K562 (cell line): ENCODE measurements around the gene ARSA. TPM values are rescaled to one million over a fixed set of nuclear protein-coding genes. Genes with fewer than 3 reads are reported as not detected.

ENCODE experiments used
- ATAC-seq: fragments of 200-7000 bp; cut with Tn5 transposase; 3 replicates; pipeline ENCODE4 v1.9.1; 2020; ENCODE audit warnings: moderate library complexity
- BruUV-seq: library from RNA; stranded (reverse); fragments of 400-500 nt; replicated peaks from 2 replicates; lab custom pipeline; 2021; lab: Mats Ljungman, UMichigan
- CTCF ChIA-PET: fragments of 300-600 bp; formaldehyde crosslinking; extraction: SDS; loops from one replicate; lab custom pipeline; 2021; ENCODE audit warnings: low intra/inter-chr PET ratio; lab: Yijun Ruan, JAX
- POLR2A ChIA-PET: fragments of 300-600, 350-650 bp; sonication (Branson Sonifier 250); formaldehyde crosslinking; extraction: SDS; loops from one replicate; lab custom pipeline; 2021; ENCODE audit warnings: antibody characterized with exemption, inconsistent platforms; lab: Yijun Ruan, JAX
- DNase-seq, 4 experiments: peaks; one replicate each; pipeline versions ENCODE4 v3.0.0 to v3.0.0-alpha.2; 2011 to 2018; ENCODE audit warnings: low spot score in 3 of 4, mixed read lengths in 3 of 4; ENCODE audit errors: extremely low read depth in 1 of 4
- FAIRE-seq: peaks from 2 replicates; lab custom pipeline; 2011; peaks lifted over from hg19 to GRCh38; lab: Jason Lieb, UNC
- H2AFZ ChIP-seq: 2 replicates; pipeline ENCODE4 v1.6.0; 2011; ENCODE audit warnings: low read depth, low read length, control low read depth, inconsistent platforms
- H3K27ac ChIP-seq: fragments of 200-600 bp; 3 replicates; pipeline ENCODE4 v1.8.0; 2011; ENCODE audit warnings: low read depth, mild to moderate bottlenecking, control low read depth, inconsistent platforms, low read length, moderate library complexity, mixed read lengths; ENCODE audit errors: extremely low read depth
- H3K27me3 ChIP-seq, 2 experiments: fragments of 300-600 bp in 1 of 2; 2 replicates in 1 of 2; 3 replicates in 1 of 2; pipeline versions ENCODE4 v1.6.0 to v1.8.0; 2011; ENCODE audit warnings: inconsistent platforms in 2 of 2, low read length in 2 of 2, mild to moderate bottlenecking in 1 of 2, mixed read lengths in 1 of 2, moderate library complexity in 1 of 2; ENCODE audit not compliant: control insufficient read depth in 2 of 2, insufficient read depth in 2 of 2
- H3K36me3 ChIP-seq: fragments of 300-600 bp; 3 replicates; pipeline ENCODE4 v1.8.0; 2011; ENCODE audit warnings: mild to moderate bottlenecking, low read length, inconsistent platforms; ENCODE audit not compliant: control insufficient read depth, insufficient read depth
- H3K4me1 ChIP-seq, 2 experiments: fragments of 200-600 bp in 1 of 2; replicated peaks in 1 of 2; 2 replicates in 1 of 2; 3 replicates in 1 of 2; pipeline versions ENCODE4 v1.5.1 to v1.8.0; 2011; ENCODE audit warnings: inconsistent platforms in 2 of 2, low read length in 2 of 2, mild to moderate bottlenecking in 1 of 2, mixed read lengths in 1 of 2, moderate library complexity in 1 of 2; ENCODE audit not compliant: control insufficient read depth in 2 of 2, insufficient read depth in 2 of 2
- H3K4me2 ChIP-seq: 2 replicates; pipeline ENCODE4 v1.6.1; 2011; ENCODE audit warnings: low read length, control low read depth, inconsistent platforms, mixed read lengths; ENCODE audit not compliant: insufficient read depth
- H3K4me3 ChIP-seq: fragments of 200-600 bp; sonication (generic), shearing (Covaris generic); 2 replicates; pipeline ENCODE4 v1.5.1; 2016; ENCODE audit warnings: control low read depth, inconsistent platforms
- H3K79me2 ChIP-seq: fragments of 200-600 bp; 3 replicates; pipeline ENCODE4 v1.8.0; 2011; ENCODE audit warnings: low read length, inconsistent platforms; ENCODE audit not compliant: control insufficient read depth, insufficient read depth
- H3K9ac ChIP-seq, 2 experiments: 2 replicates each; pipeline versions ENCODE4 v1.6.0 to v1.6.1; 2011; ENCODE audit warnings: low read depth in 2 of 2, low read length in 2 of 2, control low read depth in 1 of 2, inconsistent platforms in 1 of 2, mild to moderate bottlenecking in 1 of 2, mixed read lengths in 1 of 2; ENCODE audit not compliant: insufficient read depth in 1 of 2
- H3K9me1 ChIP-seq: one replicate; pipeline ENCODE4 v1.6.0; 2011; ENCODE audit warnings: inconsistent platforms, mild to moderate bottlenecking, low read length, moderate library complexity; ENCODE audit not compliant: control insufficient read depth, insufficient read depth
- H3K9me3 ChIP-seq: replicated peaks from 2 replicates; pipeline ENCODE4 v1.5.1; 2011; ENCODE audit warnings: low read depth, low read length, inconsistent platforms; ENCODE audit not compliant: control insufficient read depth, insufficient read depth
- H4K20me1 ChIP-seq: replicated peaks from 2 replicates; pipeline ENCODE4 v1.6.1; 2011; ENCODE audit warnings: low read length, inconsistent platforms, mixed read lengths; ENCODE audit not compliant: control insufficient read depth, insufficient read depth
- ESRRB ChIP-seq: fragments of 250-450 bp; sonication (Bioruptor Pico); IDR thresholded peaks from 2 replicates; pipeline ENCODE4 v1.5.0; 2020; ENCODE audit warnings: mild to moderate bottlenecking, moderate library complexity, borderline replicate concordance
- FOXA1 ChIP-seq: fragments of 450-650 bp; IDR thresholded peaks from 2 replicates; pipeline ENCODE4 v1.6.1; 2016; ENCODE audit warnings: mild to moderate bottlenecking, borderline replicate concordance
- FOXJ3 ChIP-seq: sonication (generic); formaldehyde crosslinking; IDR thresholded peaks from 2 replicates; pipeline ENCODE4 v1.4.0; 2020; ENCODE audit warnings: mild to moderate bottlenecking, missing genetic modification reagents
- SUPT5H ChIP-seq: fragments of 450-650 bp; IDR thresholded peaks from 2 replicates; pipeline ENCODE4 v1.6.1; 2016
- ZBED1 ChIP-seq: IDR thresholded peaks from 2 replicates; pipeline ENCODE4 v1.6.1; 2014
- ZKSCAN1 ChIP-seq: fragments of 150-350 bp; IDR thresholded peaks from 2 replicates; pipeline ENCODE4 v1.6.1; 2016; ENCODE audit warnings: low read depth, low read length
- ZNF282 ChIP-seq: sonication (generic); formaldehyde crosslinking; IDR thresholded peaks from 2 replicates; pipeline ENCODE4 v1.8.1; 2023; ENCODE audit warnings: missing genetic modification reagents
- ZNF586 ChIP-seq: fragments of 450-650 bp; formaldehyde crosslinking; conservative IDR thresholded peaks from 2 replicates; pipeline ENCODE4 v1.4.0; 2020; ENCODE audit warnings: mild to moderate bottlenecking, moderate library complexity
- WGBS: fragments of 100-300 bp; shearing (Covaris generic); methylation state at CpG from one replicate; pipeline ENCODE4 v1.1.6; 2016; ENCODE audit warnings: low coverage, mixed read lengths; ENCODE audit not compliant: insufficient coverage; ENCODE audit errors: missing lambda C conversion rate; 5-methylcytosine and 5-hydroxymethylcytosine counted together
- in situ Hi-C: fragments of 300-500 bp; cut with MboI; formaldehyde crosslinking; loops from 4 replicates; pipeline ENCODE4 v1.15.0; 2018; ENCODE audit warnings: inconsistent platforms, mixed read lengths
- intact Hi-C: fragments of 100-400 bp; cut with micrococcal nuclease; formaldehyde crosslinking; loops from 2 replicates; pipeline ENCODE4 v1.14.2; 2022
- polyA plus RNA-seq, 8 experiments: library from polyadenylated mRNA; depleted of rRNA in 4 of 8; stranded (reverse) in 5 of 8; unstranded in 3 of 8; fragments of >200 nt; fragmentation: Nextera tagmentation in 2 of 8; fragmentation: Illumina TruSeq in 1 of 8; extraction: Ambion mirVana in 2 of 8; extraction: Trizol in 1 of 8; gene quantifications; 2 replicates each; pipeline versions ENCODE4 v1.2.1 to v1.2.3, GENCODE V29; 2011 to 2014; ENCODE audit warnings: inconsistent platforms in 1 of 8, missing spikeins in 1 of 8
- total RNA-seq, 7 experiments: library from RNA; depleted of rRNA in 6 of 7; stranded (reverse); fragments of >200 nt in 6 of 7; fragmentation: Illumina TruSeq in 2 of 7; extraction: Trizol in 2 of 7; gene quantifications; 2 replicates each; pipeline versions ENCODE4 v1.2.1 to v1.2.3, GENCODE V29; 2011 to 2021; ENCODE audit warnings: low replicate concordance in 1 of 7
- TF ChIP-seq, protein P1 (sequence below): IDR thresholded peaks from 3 replicates; pipeline ENCODE4 v1.6.1; 2011; ENCODE audit warnings: borderline replicate concordance, mild to moderate bottlenecking; ENCODE audit not compliant: insufficient read length, insufficient read depth
- TF ChIP-seq, protein P2 (sequence below): sonication (generic); formaldehyde crosslinking; IDR thresholded peaks from 2 replicates; pipeline ENCODE4 v1.8.0; 2022; ENCODE audit warnings: mild to moderate bottlenecking, missing genetic modification reagents
- TF ChIP-seq, protein P3 (sequence below): sonication (generic); formaldehyde crosslinking; IDR thresholded peaks from 2 replicates; pipeline ENCODE4 v1.8.0; 2022; ENCODE audit warnings: mild to moderate bottlenecking, missing genetic modification reagents
- TF ChIP-seq, protein P4 (sequence below): fragments of 250-450 bp; sonication (Bioruptor Pico); IDR thresholded peaks from 2 replicates; pipeline ENCODE4 v1.4.0; 2020

Gene ARSA
- total and polyA plus RNA-seq, 9 of the 15 experiments (the other 6 are each of a cell fraction or from before 2014, with no cell fraction given): 0.32 to 10.9 (median 1.8) TPM; not detected in 1

DNA sequence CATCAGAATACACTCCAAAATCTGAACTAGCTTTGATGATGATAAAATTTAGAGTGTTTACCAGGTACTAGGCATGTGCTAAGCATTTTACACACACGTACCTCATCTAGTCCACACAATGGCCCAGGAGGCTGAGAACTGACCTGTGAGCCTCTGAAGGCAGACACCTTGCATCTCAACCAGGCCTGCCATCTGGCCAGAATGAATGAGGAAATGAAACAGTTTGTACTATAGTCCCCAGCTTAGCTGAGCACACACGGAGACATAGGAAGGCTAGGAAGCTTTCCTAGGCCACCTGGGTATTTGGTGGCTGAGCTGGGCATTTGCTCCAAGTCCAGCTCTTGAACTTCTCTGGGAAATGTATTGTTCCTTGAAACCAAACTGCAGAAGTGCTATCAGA is 37.8 kb upstream of the ARSA start:
- Histone ChIP-seq H3K4me1 (no peaks in the 10 kb centered on the region), H3K4me2 (no peak overlapping the region), H4K20me1 (no peaks in the 10 kb centered on the region), H3K4me3 (no peak overlapping the region), H3K9me1 (no peaks in the 10 kb centered on the region), H3K27me3 (peaks cover 0 to 4% of the 10 kb centered on the region in 2 experiments; a peak in 2 of 5 replicates), H3K27ac (no peak overlapping the region), H3K36me3 (no peaks in the 10 kb centered on the region), H3K9ac (no peak overlapping the region), H3K79me2 (no peaks in the 10 kb centered on the region), H2AFZ (no peak overlapping the region), H3K9me3 (no peaks in the 10 kb centered on the region)
- WGBS: 19% methylated on average over 2 of the region's 2 CpGs
- TF ChIP-seq, protein P1, sequence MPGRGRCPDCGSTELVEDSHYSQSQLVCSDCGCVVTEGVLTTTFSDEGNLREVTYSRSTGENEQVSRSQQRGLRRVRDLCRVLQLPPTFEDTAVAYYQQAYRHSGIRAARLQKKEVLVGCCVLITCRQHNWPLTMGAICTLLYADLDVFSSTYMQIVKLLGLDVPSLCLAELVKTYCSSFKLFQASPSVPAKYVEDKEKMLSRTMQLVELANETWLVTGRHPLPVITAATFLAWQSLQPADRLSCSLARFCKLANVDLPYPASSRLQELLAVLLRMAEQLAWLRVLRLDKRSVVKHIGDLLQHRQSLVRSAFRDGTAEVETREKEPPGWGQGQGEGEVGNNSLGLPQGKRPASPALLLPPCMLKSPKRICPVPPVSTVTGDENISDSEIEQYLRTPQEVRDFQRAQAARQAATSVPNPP: no peak
- TF ChIP-seq FOXA1 (no peak), SUPT5H (no peak), FOXJ3 (no peak), ZNF282 (no peak), ESRRB (no peak), ZKSCAN1 (no peak), ZBED1 (no peak), ZNF586 (CRISPR knock-in tag) (no peak)
- TF ChIP-seq, protein P2, sequence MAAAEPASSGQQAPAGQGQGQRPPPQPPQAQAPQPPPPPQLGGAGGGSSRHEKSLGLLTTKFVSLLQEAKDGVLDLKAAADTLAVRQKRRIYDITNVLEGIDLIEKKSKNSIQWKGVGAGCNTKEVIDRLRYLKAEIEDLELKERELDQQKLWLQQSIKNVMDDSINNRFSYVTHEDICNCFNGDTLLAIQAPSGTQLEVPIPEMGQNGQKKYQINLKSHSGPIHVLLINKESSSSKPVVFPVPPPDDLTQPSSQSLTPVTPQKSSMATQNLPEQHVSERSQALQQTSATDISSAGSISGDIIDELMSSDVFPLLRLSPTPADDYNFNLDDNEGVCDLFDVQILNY (CRISPR knock-in tag): no peak
- TF ChIP-seq, protein P3, sequence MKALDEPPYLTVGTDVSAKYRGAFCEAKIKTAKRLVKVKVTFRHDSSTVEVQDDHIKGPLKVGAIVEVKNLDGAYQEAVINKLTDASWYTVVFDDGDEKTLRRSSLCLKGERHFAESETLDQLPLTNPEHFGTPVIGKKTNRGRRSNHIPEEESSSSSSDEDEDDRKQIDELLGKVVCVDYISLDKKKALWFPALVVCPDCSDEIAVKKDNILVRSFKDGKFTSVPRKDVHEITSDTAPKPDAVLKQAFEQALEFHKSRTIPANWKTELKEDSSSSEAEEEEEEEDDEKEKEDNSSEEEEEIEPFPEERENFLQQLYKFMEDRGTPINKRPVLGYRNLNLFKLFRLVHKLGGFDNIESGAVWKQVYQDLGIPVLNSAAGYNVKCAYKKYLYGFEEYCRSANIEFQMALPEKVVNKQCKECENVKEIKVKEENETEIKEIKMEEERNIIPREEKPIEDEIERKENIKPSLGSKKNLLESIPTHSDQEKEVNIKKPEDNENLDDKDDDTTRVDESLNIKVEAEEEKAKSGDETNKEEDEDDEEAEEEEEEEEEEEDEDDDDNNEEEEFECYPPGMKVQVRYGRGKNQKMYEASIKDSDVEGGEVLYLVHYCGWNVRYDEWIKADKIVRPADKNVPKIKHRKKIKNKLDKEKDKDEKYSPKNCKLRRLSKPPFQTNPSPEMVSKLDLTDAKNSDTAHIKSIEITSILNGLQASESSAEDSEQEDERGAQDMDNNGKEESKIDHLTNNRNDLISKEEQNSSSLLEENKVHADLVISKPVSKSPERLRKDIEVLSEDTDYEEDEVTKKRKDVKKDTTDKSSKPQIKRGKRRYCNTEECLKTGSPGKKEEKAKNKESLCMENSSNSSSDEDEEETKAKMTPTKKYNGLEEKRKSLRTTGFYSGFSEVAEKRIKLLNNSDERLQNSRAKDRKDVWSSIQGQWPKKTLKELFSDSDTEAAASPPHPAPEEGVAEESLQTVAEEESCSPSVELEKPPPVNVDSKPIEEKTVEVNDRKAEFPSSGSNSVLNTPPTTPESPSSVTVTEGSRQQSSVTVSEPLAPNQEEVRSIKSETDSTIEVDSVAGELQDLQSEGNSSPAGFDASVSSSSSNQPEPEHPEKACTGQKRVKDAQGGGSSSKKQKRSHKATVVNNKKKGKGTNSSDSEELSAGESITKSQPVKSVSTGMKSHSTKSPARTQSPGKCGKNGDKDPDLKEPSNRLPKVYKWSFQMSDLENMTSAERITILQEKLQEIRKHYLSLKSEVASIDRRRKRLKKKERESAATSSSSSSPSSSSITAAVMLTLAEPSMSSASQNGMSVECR: no peak
- TF ChIP-seq, protein P4, sequence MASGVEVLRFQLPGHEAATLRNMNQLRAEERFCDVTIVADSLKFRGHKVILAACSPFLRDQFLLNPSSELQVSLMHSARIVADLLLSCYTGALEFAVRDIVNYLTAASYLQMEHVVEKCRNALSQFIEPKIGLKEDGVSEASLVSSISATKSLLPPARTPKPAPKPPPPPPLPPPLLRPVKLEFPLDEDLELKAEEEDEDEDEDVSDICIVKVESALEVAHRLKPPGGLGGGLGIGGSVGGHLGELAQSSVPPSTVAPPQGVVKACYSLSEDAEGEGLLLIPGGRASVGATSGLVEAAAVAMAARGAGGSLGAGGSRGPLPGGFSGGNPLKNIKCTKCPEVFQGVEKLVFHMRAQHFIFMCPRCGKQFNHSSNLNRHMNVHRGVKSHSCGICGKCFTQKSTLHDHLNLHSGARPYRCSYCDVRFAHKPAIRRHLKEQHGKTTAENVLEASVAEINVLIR (CRISPR knock-in tag): no peak
- FAIRE-seq (no peak), DNase-seq (no peak), ATAC-seq (no peak)
- no TSS peak for BruUV-seq
- CTCF ChIA-PET: no interaction called here
- in situ Hi-C loops (no loop called here), intact Hi-C loops (no loop called here)
- POLR2A ChIA-PET: interaction anchor here (1.1 kb wide), 1 partner anchor 11 kb away, joined by 3 read pairs; no protein-coding TSS in a partner anchor
